Mesenchymal stem cell (in vitro differentiated cells and primary cell): ENCODE data around the gene NTSR1.

ENCODE experiments used
- DNase-seq: peaks from one replicate; pipeline ENCODE4 v3.0.0-alpha.2; 2013
- H2AFZ ChIP-seq: one replicate; pipeline ENCODE4 v1.6.1; 2013; ENCODE audit warnings: low read depth, mild to moderate bottlenecking, control low read depth, inconsistent platforms, low read length, moderate library complexity
- H2AK5ac ChIP-seq: 2 replicates; pipeline ENCODE4 v1.6.1; 2013; ENCODE audit warnings: low read length, moderate library complexity, mild to moderate bottlenecking, inconsistent platforms; ENCODE audit not compliant: severe bottlenecking
- H2BK120ac ChIP-seq: one replicate; pipeline ENCODE4 v1.6.1; 2013; ENCODE audit warnings: low read depth, mild to moderate bottlenecking, inconsistent platforms, low read length, moderate library complexity
- H2BK12ac ChIP-seq, 2 experiments: one replicate each; pipeline ENCODE4 v1.6.1; 2013; ENCODE audit warnings: inconsistent platforms in 2 of 2, low read length in 2 of 2, mild to moderate bottlenecking in 2 of 2, moderate library complexity in 2 of 2, control low read depth in 1 of 2
- H2BK15ac ChIP-seq: one replicate; pipeline ENCODE4 v1.6.1; 2013; ENCODE audit warnings: mild to moderate bottlenecking, low read depth, inconsistent platforms; ENCODE audit not compliant: poor library complexity, severe bottlenecking
- H2BK5ac ChIP-seq: 2 replicates; pipeline ENCODE4 v1.6.1; 2013; ENCODE audit warnings: low read depth, mild to moderate bottlenecking, low read length, control low read depth, inconsistent platforms; ENCODE audit not compliant: poor library complexity, severe bottlenecking
- H3K14ac ChIP-seq, 2 experiments: one replicate each; pipeline ENCODE4 v1.6.1; 2013; ENCODE audit warnings: inconsistent platforms in 2 of 2, low read length in 2 of 2, control low read depth in 1 of 2, mild to moderate bottlenecking in 1 of 2, moderate library complexity in 1 of 2
- H3K18ac ChIP-seq, 2 experiments: one replicate each; pipeline ENCODE4 v1.6.1; 2013; ENCODE audit warnings: inconsistent platforms in 2 of 2, low read length in 2 of 2, control low read depth in 1 of 2, low read depth in 1 of 2, mild to moderate bottlenecking in 1 of 2
- H3K23ac ChIP-seq, 2 experiments: one replicate each; pipeline ENCODE4 v1.6.1; 2013; ENCODE audit warnings: inconsistent platforms in 2 of 2, low read length in 2 of 2, mild to moderate bottlenecking in 2 of 2, moderate library complexity in 2 of 2, control low read depth in 1 of 2
- H3K27ac ChIP-seq: 2 replicates; pipeline ENCODE4 v1.5.1; 2013; ENCODE audit warnings: mild to moderate bottlenecking, moderate library complexity, low read length, control low read depth, inconsistent platforms; ENCODE audit not compliant: poor library complexity, severe bottlenecking
- H3K27me3 ChIP-seq, 2 experiments: 2 replicates each; pipeline versions ENCODE4 v1.6.1 to v1.7.0; 2013; ENCODE audit warnings: low read length in 2 of 2, mild to moderate bottlenecking in 2 of 2, moderate library complexity in 2 of 2, control low read depth in 1 of 2, inconsistent platforms in 1 of 2; ENCODE audit not compliant: control insufficient read depth in 1 of 2, insufficient read depth in 1 of 2
- H3K36me3 ChIP-seq, 2 experiments: 2 replicates each; pipeline versions ENCODE4 v1.6.1 to v1.7.0; 2013; ENCODE audit warnings: low read length in 2 of 2, control low read depth in 1 of 2, inconsistent platforms in 1 of 2, low read depth in 1 of 2, mild to moderate bottlenecking in 1 of 2; ENCODE audit not compliant: insufficient read depth in 2 of 2, control insufficient read depth in 1 of 2
- H3K4ac ChIP-seq, 2 experiments: one replicate each; pipeline ENCODE4 v1.6.1; 2013; ENCODE audit warnings: inconsistent platforms in 2 of 2, low read length in 2 of 2, mild to moderate bottlenecking in 2 of 2, moderate library complexity in 2 of 2, control low read depth in 1 of 2, low read depth in 1 of 2
- H3K4me1 ChIP-seq: 2 replicates; pipeline ENCODE4 v1.6.1; 2013; ENCODE audit warnings: low read depth, low read length, control low read depth; ENCODE audit not compliant: control insufficient read depth, insufficient read depth
- H3K4me2 ChIP-seq: 2 replicates; pipeline ENCODE4 v1.6.1; 2013; ENCODE audit warnings: low read length, mild to moderate bottlenecking, inconsistent platforms; ENCODE audit not compliant: poor library complexity, severe bottlenecking
- H3K4me3 ChIP-seq, 2 experiments: 2 replicates each; pipeline versions ENCODE4 v1.5.1 to v1.7.0; 2013; ENCODE audit warnings: low read length in 2 of 2, mild to moderate bottlenecking in 2 of 2, control low read depth in 1 of 2, low read depth in 1 of 2; ENCODE audit not compliant: insufficient read depth in 1 of 2
- H3K79me1 ChIP-seq: replicated peaks from 2 replicates; pipeline ENCODE4 v1.6.1; 2013; ENCODE audit warnings: mild to moderate bottlenecking, control low read depth, low read length, inconsistent platforms; ENCODE audit not compliant: poor library complexity, severe bottlenecking
- H3K9ac ChIP-seq: 2 replicates; pipeline ENCODE4 v1.7.0; 2013; ENCODE audit warnings: mild to moderate bottlenecking, low read length, moderate library complexity
- H3K9me3 ChIP-seq: 2 replicates; pipeline ENCODE4 v1.7.0; 2013; ENCODE audit warnings: mild to moderate bottlenecking, low read length; ENCODE audit not compliant: control insufficient read depth
- H4K8ac ChIP-seq: one replicate; pipeline ENCODE4 v1.6.1; 2013; ENCODE audit warnings: inconsistent platforms, mild to moderate bottlenecking, low read length, moderate library complexity
- H4K91ac ChIP-seq: one replicate; pipeline ENCODE4 v1.6.1; 2013; ENCODE audit warnings: mild to moderate bottlenecking, low read length, inconsistent platforms
- WGBS: methylation state at CpG from one replicate; pipeline ENCODE4 v1.1.7; 2013; ENCODE audit warnings: mixed read lengths; 5-methylcytosine and 5-hydroxymethylcytosine counted together

NTSR1 gene

DNA sequence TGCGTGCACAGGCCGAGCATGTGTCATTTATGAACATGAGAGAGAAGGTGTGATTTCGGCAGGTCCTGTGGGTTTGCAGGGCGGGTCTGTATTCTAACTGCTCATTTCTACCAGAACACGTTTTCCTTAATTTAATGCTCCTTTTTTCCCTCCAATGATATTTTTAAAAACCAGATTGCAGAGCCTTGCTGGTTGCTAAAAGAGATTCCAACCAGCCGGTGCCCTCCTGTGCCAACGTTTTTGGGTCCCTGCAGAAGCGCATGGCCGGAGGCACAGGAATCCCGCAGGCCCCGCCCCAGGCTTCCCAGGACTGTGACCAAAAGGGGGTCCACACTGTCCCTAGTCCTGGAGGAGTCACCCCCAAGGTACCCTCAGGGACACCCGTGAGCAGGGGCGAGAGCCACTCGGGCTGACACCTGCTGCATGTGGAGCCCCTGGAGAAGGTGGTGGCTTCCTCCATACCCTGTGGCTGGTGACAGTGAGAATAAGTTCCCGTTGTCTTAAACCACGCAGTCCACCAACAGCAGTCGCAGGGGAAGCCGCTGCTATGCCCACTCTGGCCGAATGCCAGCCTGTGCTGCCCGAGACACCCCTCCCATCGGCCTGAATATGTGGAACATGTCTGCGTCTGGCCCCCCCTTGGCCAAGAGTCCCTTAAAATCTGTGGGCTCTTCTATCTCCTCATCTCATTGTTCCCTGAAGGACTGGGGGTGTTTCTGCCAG is 15.7 kb upstream of the NTSR1 start:
- no peak overlapping the region for H2BK5ac ChIP-seq
- H3K4me2 ChIP-seq: no peak overlapping the region
- 88% methylated on average over 22 of the region's 22 CpGs for WGBS
- H3K79me1 ChIP-seq: no peaks in the 10 kb centered on the region
- no peak overlapping the region for H3K9ac ChIP-seq
- no peak for DNase-seq
- H3K4ac ChIP-seq: no peak overlapping the region
- H3K36me3 ChIP-seq: no peaks in the 10 kb centered on the region
- peaks cover 33% of the 10 kb centered on the region for H3K4me1 ChIP-seq
- H2BK15ac ChIP-seq: no peak overlapping the region
- H3K9me3 ChIP-seq: no peaks in the 10 kb centered on the region
- H3K23ac ChIP-seq: no peak overlapping the region
- H2BK12ac ChIP-seq: no peak overlapping the region
- H3K27me3 ChIP-seq: peaks cover 26 to 61% of the 10 kb centered on the region in 2 experiments
- H2AFZ ChIP-seq: no peak overlapping the region
- H2BK120ac ChIP-seq: no peak overlapping the region
- H4K8ac ChIP-seq: no peak overlapping the region
- no peak overlapping the region for H3K18ac ChIP-seq
- H2AK5ac ChIP-seq: no peak overlapping the region
- no peak overlapping the region for H3K27ac ChIP-seq
- H4K91ac ChIP-seq: no peak overlapping the region
- peak overlapping the region in 1 of 2 experiments; percentile 63 for H3K14ac ChIP-seq
- no peak overlapping the region for H3K4me3 ChIP-seq

DNA sequence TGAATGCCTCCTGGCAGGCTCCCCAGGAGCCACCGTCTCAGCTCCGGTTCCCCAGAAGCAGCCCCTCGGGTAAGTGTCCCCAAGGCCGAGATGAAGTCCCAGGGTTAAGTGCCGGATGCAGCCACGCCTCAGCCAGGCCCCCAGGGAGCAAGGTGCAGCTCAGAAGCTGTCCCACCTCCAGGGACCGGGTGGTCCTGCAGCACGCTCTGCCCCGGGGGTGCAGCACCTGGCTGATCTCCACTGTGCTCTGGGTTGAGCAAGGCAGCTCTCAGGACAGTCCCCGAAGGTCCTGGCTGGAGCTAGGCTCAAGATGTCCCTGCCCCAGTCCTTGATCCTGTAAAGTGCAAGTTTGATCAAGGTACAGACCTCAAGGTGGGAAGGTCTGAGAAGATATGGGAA is 15.1 kb upstream of the NTSR1 start:
- Histone ChIP-seq H2BK15ac (no peak overlapping the region), H4K91ac (no peak overlapping the region), H3K4ac (no peak overlapping the region), H4K8ac (no peak overlapping the region), H3K79me1 (no peaks in the 10 kb centered on the region), H3K9me3 (no peaks in the 10 kb centered on the region), H3K27me3 (peaks cover 26 to 56% of the 10 kb centered on the region in 2 experiments), H3K36me3 (no peaks in the 10 kb centered on the region), H2BK5ac (no peak overlapping the region), H3K9ac (no peak overlapping the region), H3K4me2 (no peak overlapping the region), H3K18ac (no peak overlapping the region), H3K4me1 (peaks cover 27% of the 10 kb centered on the region), H2BK120ac (no peak overlapping the region), H2AK5ac (no peak overlapping the region), H3K23ac (no peak overlapping the region), H2BK12ac (no peak overlapping the region), H2AFZ (no peak overlapping the region), H3K14ac (no peak overlapping the region), H3K4me3 (no peak overlapping the region), H3K27ac (no peak overlapping the region)
- no peak for DNase-seq
- WGBS: 81% methylated on average over 10 of the region's 10 CpGs

DNA sequence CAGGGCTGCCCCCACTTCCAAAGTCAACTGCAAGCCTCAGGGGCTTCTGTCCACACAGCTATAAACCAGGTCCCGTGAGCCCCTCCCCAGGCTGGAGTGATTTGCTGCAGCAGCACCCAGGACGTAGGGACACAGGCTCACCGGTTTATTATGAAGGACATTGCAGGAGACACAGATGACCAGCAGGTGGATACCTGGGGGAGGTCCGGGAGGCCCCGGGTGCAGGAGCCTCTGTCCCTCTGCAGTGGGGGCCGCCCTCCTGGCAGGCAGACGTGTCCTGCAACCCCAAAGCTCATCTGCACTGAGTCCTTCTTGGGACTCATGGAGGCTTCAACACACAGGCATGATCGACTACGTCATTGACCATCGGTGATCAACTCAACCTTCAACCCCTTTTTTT is 14.5 kb upstream of the NTSR1 start:
- WGBS: 82% methylated on average over 10 of the region's 10 CpGs
- H2AK5ac ChIP-seq: no peak overlapping the region
- no peak overlapping the region for H2BK5ac ChIP-seq
- no peak overlapping the region for H2BK120ac ChIP-seq
- H3K23ac ChIP-seq: no peak overlapping the region
- H3K4me3 ChIP-seq: no peak overlapping the region
- H4K8ac ChIP-seq: no peak overlapping the region
- H3K4ac ChIP-seq: no peak overlapping the region
- no peak overlapping the region for H4K91ac ChIP-seq
- H2BK12ac ChIP-seq: no peak overlapping the region
- H3K36me3 ChIP-seq: no peaks in the 10 kb centered on the region
- H2AFZ ChIP-seq: no peak overlapping the region
- no peak overlapping the region for H3K9ac ChIP-seq
- H3K27me3 ChIP-seq: peaks cover 26 to 55% of the 10 kb centered on the region in 2 experiments
- no peak overlapping the region for H3K27ac ChIP-seq
- H2BK15ac ChIP-seq: no peak overlapping the region
- H3K14ac ChIP-seq: no peak overlapping the region
- no peaks in the 10 kb centered on the region for H3K9me3 ChIP-seq
- no peak overlapping the region for H3K4me2 ChIP-seq
- H3K18ac ChIP-seq: no peak overlapping the region
- H3K4me1 ChIP-seq: peaks cover 22% of the 10 kb centered on the region
- H3K79me1 ChIP-seq: no peaks in the 10 kb centered on the region
- no peak for DNase-seq

DNA sequence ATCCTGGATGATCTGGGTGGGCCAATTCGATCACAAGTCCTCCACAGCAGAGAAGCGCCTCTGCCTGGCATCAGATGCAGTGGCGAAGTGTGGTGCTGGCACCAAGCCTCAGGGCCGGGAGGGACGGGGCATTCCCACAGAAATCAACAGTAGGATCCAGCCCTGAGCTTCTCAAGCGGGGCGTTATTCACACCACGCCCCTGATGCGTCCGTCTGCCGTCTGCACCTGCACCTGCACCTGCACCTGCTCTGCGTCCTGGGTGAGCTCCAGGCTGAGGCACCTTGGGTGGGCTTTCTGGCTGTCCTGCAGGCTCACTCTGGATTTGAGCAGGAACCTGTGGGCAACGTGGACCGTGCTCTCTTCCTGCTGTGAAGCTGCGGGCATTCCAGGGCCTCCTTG is 13.8 kb upstream of the NTSR1 start:
- H3K4ac ChIP-seq: no peak overlapping the region
- no peak overlapping the region for H3K23ac ChIP-seq
- no peak overlapping the region for H2BK15ac ChIP-seq
- no peaks in the 10 kb centered on the region for H3K79me1 ChIP-seq
- no peak overlapping the region for H3K18ac ChIP-seq
- H2AK5ac ChIP-seq: no peak overlapping the region
- no peak overlapping the region for H2BK12ac ChIP-seq
- no peak overlapping the region for H3K14ac ChIP-seq
- peaks cover 26 to 49% of the 10 kb centered on the region in 2 experiments for H3K27me3 ChIP-seq
- H4K91ac ChIP-seq: no peak overlapping the region
- H2BK120ac ChIP-seq: no peak overlapping the region
- no peak overlapping the region for H2AFZ ChIP-seq
- no peak overlapping the region for H3K27ac ChIP-seq
- H3K4me3 ChIP-seq: no peak overlapping the region
- peaks cover 14% of the 10 kb centered on the region for H3K4me1 ChIP-seq
- no peak overlapping the region for H3K4me2 ChIP-seq
- H3K9ac ChIP-seq: no peak overlapping the region
- H4K8ac ChIP-seq: no peak overlapping the region
- H2BK5ac ChIP-seq: no peak overlapping the region
- WGBS: 84% methylated on average over 15 of the region's 15 CpGs
- no peak for DNase-seq
- H3K9me3 ChIP-seq: no peaks in the 10 kb centered on the region
- no peaks in the 10 kb centered on the region for H3K36me3 ChIP-seq
